ENCODE results near the gene LAIR1.

GRCh38 chr19:54317965-54318240, 46.8 kb downstream of the LAIR1 start:
- TF ChIP-seq REST (IDR thresholded peaks at IDR 0.05) (no peak), MAX (IDR thresholded peaks at IDR 0.05) (no peak), RAD21 (IDR thresholded peaks at IDR 0.05) (no peak)

All from liver (tissue), 2 donors.